Activated CD4-positive, CD25-positive, alpha-beta regulatory T cell treated with anti-CD3 and anti-CD28 coated beads, Interleukin-2, amount 50 U/mL, for 16 hours (primary cell): Measurements from ENCODE around the gene XCL1.
"Not testable (repeated sequence)": the region's sequence is repeated elsewhere in the genome, so short reads cannot be mapped to it uniquely, and the experiment has no call there.

Source experiments
- DNase-seq: peaks from one replicate; pipeline ENCODE4 v3.0.0-alpha.2; 2020; ENCODE audit warnings: low read depth, low spot score

Gene XCL1

GRCh38 chr1:168567568-168567967, 8.8 kb upstream of the XCL1 start:
- no peak for DNase-seq

GRCh38 chr1:168568346-168568745, 8.1 kb upstream of the XCL1 start:
- no peak for DNase-seq

GRCh38 chr1:168570652-168571051, 5.8 kb upstream of the XCL1 start:
- no peak for DNase-seq

- no peak for DNase-seq
These were observed 3.8 kb upstream of the XCL1 start for GRCh38 chr1:168572633-168573032.

- not testable (repeated sequence) for DNase-seq
These were observed 2.2 kb upstream of the XCL1 start for GRCh38 chr1:168574234-168574633.

- not testable (repeated sequence) for DNase-seq
These were observed 2.3 kb downstream of the XCL1 start for GRCh38 chr1:168578531-168579185.

GRCh38 chr1:168580290-168580689, 3.9 kb downstream of the XCL1 start:
- DNase-seq = not testable (repeated sequence)

- not testable (repeated sequence) for DNase-seq
These were observed 4.6 kb downstream of the XCL1 start for GRCh38 chr1:168580991-168581390.

- no peak for DNase-seq
These were observed 5.6 kb downstream of the XCL1 start for GRCh38 chr1:168581817-168582572.

- no peak for DNase-seq
These were observed 6.4 kb downstream of the XCL1 start for GRCh38 chr1:168582688-168583336.

GRCh38 chr1:168583571-168583970, 7.2 kb downstream of the XCL1 start:
- DNase-seq = no peak

- no peak for DNase-seq
These were observed 8.8 kb downstream of the XCL1 start for GRCh38 chr1:168585191-168585590.

- no peak for DNase-seq
These were observed 9.5 kb downstream of the XCL1 start for GRCh38 chr1:168585937-168586336.

GRCh38 chr1:168589167-168589566, 12.8 kb downstream of the XCL1 start:
- DNase-seq = no peak

- DNase-seq = no peak
These were observed 14.7 kb downstream of the XCL1 start for GRCh38 chr1:168591066-168591465.

- DNase-seq = no peak
These were observed 15.3 kb downstream of the XCL1 start for GRCh38 chr1:168591641-168592250.

- DNase-seq = not testable (repeated sequence)
These were observed 19.0 kb downstream of the XCL1 start for GRCh38 chr1:168595403-168595802.

- no peak for DNase-seq
These were observed 21.7 kb downstream of the XCL1 start for GRCh38 chr1:168598125-168598524.

- DNase-seq = no peak
These were observed 22.5 kb downstream of the XCL1 start for GRCh38 chr1:168598892-168599291.

- DNase-seq = no peak
These were observed 23.2 kb downstream of the XCL1 start for GRCh38 chr1:168599641-168600040.

- no peak for DNase-seq
These were observed 24.6 kb downstream of the XCL1 start for GRCh38 chr1:168601051-168601450.

GRCh38 chr1:168603501-168604110, 27.2 kb downstream of the XCL1 start:
- peak; percentile 15 for DNase-seq
